HG03460 (cell line): Measurements from ENCODE around the gene CDC42BPG.

ENCODE experiments used
- ATAC-seq: cut with Tn5 transposase; IDR thresholded peaks from one replicate; pipeline ENCODE4 v1.9.1; 2021; ENCODE audit not compliant: unreplicated experiment

CDC42BPG gene

GRCh38 chr11:64880240-64881001 is 36.0 kb upstream of the CDC42BPG start:
- ATAC-seq = no peak

GRCh38 chr11:64879244-64879900 is 34.9 kb upstream of the CDC42BPG start:
- ATAC-seq = peak; percentile 7

- ATAC-seq = peak; percentile 52
Measured at GRCh38 chr11:64878494-64879243, 34.2 kb upstream of the CDC42BPG start, which contains the start of gene EHD1. TSS of gene EHD1 (minus strand) at chr11:64878621. CDS start at chr11:64878464, 157 bp downstream.

- no peak for ATAC-seq
Measured at GRCh38 chr11:64878223-64878493, 33.7 kb upstream of the CDC42BPG start.

GRCh38 chr11:64877390-64878222 is 33.2 kb upstream of the CDC42BPG start:
- no peak for ATAC-seq

GRCh38 chr11:64876835-64877341 is 32.4 kb upstream of the CDC42BPG start:
- no peak for ATAC-seq

- no peak for ATAC-seq
Measured at GRCh38 chr11:64876229-64876750, 31.8 kb upstream of the CDC42BPG start.

- no peak for ATAC-seq
Measured at GRCh38 chr11:64875369-64876228, 31.1 kb upstream of the CDC42BPG start.

- no peak for ATAC-seq
Measured at GRCh38 chr11:64874308-64875240, 30.1 kb upstream of the CDC42BPG start.

- ATAC-seq = no peak
Measured at GRCh38 chr11:64872790-64873488, 28.5 kb upstream of the CDC42BPG start.

GRCh38 chr11:64871492-64871891 is 27.0 kb upstream of the CDC42BPG start:
- no peak for ATAC-seq

GRCh38 chr11:64870893-64871466 is 26.5 kb upstream of the CDC42BPG start:
- ATAC-seq = no peak

GRCh38 chr11:64870176-64870892 is 25.9 kb upstream of the CDC42BPG start:
- ATAC-seq = no peak

GRCh38 chr11:64869571-64870175 is 25.2 kb upstream of the CDC42BPG start:
- ATAC-seq = no peak

GRCh38 chr11:64868904-64869570 is 24.6 kb upstream of the CDC42BPG start:
- no peak for ATAC-seq
